NCI-H446 treated with DMSO at 0.1 percent for 48 hours (cell line): ENCODE measurements around the gene MED12.

Experiments used
- DNase-seq: peaks from one replicate; lab custom pipeline; 2025; lab: John Stamatoyannopoulos, UW

The MED12 gene

DNA sequence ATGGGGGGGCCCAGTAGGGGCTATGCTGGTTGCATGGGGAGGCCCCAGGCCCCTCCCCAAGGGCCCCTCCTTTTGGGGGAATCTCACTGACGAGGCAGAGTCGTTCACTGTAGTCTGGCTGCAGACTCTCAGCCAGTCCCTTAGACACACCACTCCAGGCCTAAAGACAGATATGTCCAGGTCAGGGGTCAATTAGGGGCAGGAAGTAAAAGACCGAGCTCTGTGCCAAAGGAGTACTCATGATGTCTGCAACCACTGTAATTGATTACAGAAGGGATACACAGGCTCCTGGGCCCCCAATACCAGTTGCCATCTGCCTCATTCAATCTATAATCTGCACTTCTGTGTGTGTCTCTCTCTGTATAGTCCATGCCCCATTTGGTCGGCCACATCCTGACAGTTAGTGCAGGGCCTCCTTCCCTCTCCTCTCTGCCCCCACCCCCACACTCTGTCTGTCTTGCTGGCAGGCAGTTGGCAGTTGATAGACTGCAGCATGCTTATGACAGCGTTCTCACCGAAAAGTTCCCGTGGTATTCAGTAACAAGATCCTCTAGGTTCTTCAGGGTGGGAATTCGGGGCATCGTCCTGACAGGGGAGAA, 10.5 kb upstream of the MED12 start:
- DNase-seq: no peak

DNA sequence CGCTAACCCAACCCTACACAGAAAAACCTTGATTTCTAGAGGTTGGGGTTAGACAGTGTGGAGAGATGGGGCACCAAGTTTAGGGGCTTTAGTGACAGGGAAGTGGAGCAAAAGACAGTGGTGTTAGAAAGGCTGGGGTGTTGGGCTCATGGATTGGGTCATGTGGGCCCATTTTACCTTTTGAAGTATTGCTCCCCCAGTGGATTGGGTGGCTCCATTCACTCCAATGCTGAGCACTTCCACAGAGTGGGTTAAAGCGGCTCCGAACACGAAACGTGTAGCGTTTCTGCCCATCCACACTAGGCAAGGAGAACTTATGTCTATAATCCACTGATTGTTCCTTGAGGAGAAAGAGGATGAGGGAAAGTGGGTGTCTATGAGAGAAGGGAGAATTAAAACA, 9.3 kb upstream of the MED12 start:
- no peak for DNase-seq

DNA sequence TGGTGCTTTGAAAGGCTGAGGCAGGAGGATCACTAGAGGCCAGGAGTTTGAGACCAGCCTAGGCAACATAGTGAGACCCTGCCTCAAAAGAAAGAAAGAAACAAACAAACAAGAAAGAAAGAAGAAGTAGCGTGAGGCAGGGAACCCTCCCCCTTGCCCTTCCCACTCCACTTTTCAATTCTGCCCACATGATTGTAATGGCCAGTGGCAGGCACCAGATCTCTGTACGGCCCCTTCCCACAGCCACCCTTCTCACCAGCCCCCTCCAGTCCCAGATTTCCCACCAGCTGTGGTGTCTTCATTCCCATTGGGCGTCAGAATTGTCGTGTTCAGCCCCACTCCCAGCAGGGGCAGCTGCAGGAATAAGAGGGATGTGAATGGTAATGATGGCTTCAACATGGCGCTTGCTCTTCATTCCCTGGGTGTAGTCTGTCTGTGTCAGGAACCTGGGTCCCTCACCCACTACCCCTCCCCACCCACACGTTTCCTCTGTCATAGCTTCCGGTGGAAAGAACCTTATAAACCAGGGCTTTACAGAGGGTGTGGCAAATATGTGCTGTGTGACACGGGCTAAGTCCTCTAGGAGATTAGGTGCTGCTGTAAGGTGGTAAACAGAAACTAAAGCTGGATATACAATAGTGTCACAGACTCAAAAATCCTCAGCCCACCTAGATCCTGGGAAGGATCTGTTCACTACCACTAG, 7.1 kb upstream of the MED12 start, which contains the start of gene IL2RG:
Gene IL2RG (minus strand): TSS at position 437 of the 703 bp plus-strand sequence. CDS start 38 bp downstream, at position 399.
- DNase-seq: no peak

DNA sequence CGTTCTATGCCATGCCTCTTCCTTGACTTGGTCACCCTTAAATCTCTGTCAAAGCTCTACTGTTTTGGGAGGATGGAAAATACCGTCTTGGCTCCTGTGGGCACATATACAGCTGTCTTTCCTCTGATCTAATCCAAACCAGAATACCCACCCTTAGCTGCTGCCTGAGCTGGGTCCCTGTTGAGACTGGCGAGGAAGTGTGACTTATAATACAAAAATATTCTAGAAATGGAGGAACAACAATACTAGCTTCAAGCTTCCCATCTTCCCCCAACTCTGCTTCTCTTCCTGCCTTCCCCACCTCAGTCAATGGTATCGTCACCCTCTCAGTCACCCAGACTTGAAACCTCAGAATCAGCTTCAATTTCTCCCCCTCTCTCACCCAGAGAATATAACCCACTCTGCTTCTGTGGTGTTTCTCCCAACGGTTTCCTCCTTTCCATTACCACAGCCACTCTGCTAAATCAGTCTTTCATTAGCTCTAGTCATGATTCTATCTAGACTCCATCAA, 6.4 kb upstream of the MED12 start:
- no peak for DNase-seq

DNA sequence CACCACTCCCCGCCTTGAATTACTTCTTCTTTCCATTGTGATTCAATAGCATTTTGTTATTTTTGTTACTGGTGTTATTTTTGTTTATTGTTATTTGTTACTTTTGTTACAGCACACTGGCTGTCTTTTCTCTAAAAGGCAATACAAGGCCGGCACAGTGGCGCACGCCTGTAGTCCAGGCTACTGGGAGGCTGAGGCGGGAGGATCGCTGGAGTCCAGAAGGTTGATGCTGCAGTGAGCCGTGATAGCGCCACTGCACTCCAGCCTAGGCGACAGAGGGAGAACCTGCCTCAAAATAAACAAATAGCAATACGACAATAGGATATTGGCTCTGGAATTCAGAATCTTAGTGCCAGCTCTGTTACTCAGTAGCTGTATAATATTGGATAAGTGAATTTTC, 1.0 kb upstream of the MED12 start:
- no peak for DNase-seq

DNA sequence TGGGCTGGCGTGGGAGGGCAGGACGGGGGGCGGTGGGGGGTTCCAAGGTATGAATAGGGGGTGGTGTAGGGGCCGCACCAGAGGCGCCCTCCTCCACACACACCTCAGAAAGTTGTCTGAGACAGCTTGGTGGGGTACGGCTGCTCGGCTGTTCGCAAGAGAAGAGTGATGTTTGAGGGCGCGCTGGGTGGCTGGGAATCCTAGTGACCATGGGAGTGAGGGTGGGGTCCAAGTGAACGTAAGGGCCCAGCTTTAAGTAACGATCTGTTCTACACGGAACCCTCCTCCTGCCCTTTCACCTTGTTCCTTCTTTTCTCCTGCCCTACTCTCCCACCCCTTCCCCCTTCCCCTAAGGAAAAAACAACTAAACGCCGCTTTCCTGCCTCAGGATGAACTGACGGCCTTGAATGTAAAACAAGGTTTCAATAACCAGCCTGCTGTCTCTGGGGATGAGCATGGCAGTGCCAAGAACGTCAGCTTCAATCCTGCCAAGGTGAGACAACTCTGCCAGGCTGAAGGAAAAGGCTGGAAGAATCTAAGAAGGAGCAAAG, 664 bp downstream of the MED12 start:
- no peak for DNase-seq

DNA sequence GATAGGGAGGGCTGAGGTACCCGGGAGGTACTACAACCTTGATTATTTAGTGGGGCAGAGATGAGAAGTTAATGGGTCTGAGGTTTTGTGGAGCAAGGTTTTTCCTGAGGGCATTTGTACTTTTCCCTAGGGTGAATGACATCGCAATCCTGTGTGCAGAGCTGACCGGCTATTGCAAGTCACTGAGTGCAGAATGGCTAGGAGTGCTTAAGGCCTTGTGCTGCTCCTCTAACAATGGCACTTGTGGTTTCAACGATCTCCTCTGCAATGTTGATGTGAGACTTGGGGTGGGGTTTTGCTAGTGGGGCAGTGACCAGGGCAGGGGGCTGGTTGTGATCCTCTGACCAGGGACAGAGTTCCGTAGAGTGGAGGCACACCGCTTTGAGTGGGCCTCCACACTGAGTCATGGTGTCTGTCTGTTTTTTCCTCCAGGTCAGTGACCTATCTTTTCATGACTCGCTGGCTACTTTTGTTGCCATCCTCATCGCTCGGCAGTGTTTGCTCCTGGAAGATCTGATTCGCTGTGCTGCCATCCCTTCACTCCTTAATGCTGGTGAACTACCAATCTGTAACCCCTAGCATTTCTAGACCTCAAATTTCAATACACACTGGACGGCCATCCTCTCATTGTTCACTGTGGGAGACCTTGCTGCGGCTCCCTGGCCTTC, 9.9 kb downstream of the MED12 start:
- no peak for DNase-seq

DNA sequence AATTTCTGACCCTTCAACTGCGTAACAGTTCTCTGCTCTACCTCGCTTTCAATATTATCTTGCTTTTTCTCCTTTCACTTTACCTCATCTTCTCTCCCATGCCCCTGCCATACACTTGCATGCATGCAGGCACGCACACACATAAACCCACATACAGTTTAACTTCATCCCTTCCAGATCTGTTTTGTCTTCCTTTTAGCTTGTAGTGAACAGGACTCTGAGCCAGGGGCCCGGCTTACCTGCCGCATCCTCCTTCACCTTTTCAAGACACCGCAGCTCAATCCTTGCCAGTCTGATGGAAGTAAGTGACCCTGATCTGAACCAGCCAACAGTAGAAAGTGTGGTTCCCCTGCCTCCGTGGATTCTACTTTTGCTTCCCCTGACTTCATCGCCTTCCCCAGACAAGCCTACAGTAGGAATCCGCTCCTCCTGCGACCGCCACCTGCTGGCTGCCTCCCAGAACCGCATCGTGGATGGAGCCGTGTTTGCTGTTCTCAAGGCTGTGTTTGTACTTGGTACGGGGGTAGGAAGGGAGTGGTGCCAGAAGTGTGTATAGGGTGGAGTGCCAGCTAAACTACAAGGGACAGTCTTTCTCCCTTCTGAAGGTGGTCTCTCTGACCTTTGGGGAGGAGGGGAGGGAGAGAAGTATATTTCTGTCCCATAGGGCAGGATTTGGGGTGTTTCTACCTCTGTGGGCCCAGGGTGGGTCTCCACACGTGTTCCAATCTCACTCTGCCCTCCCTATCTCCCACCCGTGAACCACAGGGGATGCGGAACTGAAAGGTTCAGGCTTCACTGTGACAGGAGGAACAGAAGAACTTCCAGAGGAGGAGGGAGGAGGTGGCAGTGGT, 10.7 kb downstream of the MED12 start:
- DNase-seq: no peak

DNA sequence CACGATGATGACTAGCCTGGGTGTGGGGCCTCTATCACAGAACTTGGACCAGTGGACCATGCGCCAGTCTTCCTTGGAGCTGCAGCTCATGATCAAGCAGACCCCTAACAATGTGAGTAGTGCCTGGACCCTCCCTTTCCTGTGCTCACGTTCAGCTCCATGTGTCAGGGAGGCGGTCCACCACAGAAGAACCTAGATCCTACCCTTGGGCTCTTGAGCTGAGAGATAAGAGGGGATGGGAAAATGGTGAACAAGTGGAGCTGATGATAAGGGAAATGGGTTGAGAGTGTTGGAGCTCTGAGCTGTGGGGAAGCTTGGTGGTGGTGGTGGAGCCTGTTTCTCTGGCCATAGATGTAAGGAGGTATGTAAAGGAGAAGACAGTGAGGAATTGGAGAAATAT, 13.1 kb downstream of the MED12 start:
- DNase-seq: no peak

DNA sequence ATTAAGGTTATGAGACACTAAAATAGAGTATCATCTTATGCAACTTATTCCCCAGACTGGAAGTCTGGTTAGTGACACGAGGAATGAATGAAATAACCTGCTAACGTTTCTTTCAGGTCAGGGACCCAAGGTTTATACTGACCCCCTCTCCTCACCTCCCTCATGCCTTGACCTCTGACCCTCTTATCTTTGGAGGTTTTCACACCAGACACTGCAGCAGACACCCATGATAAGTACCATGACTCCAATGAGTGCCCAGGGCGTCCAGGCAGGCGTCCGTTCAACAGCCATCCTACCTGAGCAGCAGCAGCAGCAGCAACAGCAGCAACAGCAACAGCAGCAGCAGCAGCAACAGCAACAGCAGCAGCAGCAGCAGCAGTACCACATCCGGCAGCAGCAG, 22.0 kb downstream of the MED12 start:
- no peak for DNase-seq

DNA sequence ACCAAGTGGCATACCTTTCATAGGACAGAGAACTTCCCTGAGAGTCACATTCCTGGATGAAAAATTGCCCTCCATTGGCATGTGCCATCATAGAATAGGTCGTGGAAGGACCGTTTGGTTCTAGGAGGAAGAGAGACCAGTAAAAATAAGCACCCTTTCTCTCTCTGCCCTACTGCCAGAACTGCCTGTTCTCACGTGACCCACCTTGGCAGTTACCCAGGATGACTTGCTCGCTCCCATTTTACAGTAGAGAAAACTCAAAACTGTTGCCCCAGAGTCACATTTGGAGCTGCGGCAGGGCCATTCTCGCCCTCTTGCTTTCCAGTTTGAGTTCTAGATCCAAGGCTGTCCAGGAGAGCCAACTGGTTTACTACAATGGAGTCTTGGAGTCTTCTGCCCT, 25.1 kb downstream of the MED12 start:
- no peak for DNase-seq

DNA sequence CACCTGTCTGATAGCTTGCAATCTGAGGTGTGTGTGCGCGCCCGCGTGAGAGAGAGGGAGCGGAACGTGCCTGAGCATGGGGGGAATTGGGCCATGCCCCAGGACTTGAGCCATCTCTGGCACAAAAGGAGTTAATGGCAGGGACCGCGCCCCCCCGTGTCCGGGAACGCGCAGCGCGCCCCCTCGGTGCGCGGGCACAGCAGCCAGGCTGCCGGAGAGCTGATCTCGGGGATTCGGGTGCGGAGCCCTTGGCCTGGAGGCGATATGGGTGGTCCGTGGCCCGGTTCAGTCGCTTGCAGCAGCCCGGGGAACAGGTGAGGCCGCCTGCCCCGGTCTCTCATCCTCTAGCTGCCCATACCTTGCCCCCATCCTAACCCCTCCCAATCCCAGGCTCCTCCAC, 26.3 kb downstream of the MED12 start, which contains the start of gene NLGN3:
Gene NLGN3 (plus strand): TSS at position 191 of the 400 bp plus-strand sequence. CDS start 2,909 bp downstream, outside the sequence.
- DNase-seq: no peak

DNA sequence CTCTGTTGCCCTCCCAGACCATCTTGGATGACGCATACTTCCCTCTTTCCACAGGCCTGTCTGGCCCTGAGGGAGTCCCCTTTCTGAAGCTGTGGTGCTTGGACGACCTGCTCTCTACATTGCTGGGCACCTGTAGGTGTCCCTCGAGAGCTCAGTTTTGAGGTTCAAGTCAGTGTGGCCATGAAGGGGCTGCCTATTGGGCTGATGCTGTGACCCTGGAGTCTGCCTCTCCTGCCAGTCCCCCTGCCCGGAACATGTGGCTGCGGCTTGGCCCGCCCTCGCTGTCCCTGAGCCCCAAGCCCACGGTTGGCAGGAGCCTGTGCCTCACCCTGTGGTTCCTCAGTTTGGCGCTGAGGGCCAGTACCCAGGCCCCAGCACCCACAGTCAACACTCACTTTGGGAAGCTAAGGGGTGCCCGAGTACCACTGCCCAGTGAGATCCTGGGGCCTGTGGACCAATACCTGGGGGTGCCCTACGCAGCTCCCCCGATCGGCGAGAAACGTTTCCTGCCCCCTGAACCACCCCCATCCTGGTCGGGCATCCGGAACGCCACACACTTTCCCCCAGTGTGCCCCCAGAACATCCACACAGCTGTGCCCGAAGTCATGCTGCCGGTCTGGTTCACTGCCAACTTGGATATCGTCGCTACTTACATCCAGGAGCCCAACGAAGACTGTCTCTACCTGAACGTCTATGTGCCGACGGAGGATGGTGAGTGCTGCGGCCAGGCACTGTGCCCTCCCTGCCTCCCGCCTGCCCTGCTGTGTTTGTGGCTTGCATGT, 29.3 kb downstream of the MED12 start:
- DNase-seq: no peak

DNA sequence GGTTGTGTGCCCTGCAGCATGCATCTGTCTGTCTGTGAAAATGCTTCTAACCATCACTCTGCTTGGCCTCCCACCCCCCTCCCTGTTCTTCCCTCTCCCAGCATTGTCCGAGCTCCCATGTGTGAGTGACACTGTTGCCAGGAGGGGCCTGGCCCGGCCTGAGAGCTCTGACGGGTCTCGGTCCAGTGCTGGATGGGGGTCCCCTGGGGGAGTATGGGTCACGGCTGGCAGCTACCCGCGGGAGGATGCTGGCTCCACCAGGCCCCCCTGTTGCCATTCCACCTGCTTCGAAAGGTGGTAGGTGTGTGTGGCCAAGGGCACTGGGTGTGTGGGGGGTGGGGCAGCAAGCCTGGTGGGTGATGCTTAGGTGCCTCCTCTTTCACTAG, 29.9 kb downstream of the MED12 start:
- no peak for DNase-seq

DNA sequence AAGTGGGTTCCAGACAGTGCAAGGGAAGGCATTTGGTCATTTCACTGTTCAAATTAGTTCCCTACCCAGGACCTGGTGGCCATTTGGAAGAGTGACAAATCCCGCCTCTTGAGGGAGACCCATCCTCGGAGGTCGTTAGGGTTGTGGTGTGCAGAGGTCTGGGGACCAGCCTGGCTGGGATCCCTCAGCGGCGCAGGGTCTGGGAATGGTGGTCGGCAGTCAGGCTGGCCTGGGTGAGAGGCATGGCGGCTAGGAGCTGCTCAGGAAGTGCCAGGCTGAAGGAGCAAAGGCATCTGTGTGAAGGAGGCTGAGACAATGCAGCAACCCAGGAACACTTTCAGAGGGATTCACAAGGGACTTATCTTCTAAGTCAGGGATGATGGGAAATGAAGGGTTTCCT, 33.0 kb downstream of the MED12 start:
- no peak for DNase-seq

DNA sequence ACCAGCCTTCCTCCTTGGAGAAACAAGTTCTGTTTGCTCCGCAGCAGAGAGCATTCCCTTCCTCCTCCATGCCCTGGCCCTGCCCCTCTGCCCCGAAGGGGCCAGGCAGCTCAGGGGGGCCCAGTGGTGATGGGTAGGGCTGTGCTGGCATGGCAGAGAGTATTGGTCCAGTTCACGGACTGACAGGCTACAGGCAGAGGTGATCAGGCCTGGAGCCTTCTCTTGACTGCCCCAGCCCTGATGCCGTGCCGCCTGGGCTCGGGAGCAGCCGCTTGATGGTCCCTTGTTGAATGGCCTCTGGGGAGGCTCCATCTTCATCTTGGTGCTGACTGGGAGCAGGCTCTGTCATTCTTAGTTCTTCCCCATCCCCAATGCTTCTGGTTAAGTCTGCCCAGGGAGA, 35.8 kb downstream of the MED12 start:
- no peak for DNase-seq

DNA sequence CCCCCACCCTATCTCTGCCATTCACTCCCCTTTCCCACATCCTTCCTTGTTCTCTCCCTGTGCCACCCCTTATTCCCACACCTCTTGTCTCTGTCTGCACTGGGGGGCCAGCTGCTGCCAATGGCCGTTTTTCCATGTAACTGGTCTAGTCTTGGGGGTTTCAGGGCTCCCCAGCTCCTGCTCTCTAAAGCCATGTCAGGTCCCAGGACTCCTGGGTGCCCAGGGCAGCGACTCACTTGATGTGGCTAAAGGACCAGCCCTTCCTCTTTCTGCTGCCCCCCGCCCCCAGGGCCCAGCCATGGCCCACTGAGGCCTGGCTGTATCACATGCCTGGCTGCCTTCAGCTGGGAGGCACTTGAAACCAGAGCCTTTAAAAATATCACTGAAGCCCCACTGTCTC, 36.2 kb downstream of the MED12 start:
- no peak for DNase-seq

DNA sequence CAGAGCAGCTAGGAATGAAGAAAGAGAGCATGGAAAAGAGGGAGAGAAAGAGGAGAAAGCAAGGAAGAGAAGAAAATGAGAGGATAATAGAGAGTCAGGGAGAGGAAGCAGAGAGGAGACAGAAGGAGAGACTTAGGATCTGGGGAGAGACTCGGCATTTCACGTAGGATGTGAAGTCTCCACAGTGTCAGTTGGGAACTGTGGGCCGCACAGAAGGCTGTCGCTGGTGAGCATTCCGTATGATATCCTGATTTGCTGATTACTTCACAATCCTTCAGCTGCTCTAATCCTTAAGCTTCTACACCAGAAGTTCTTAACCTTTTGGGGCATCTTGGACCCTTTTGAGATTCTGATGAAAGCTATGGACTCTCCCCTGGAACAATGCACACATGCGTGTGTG, 40.2 kb downstream of the MED12 start:
- DNase-seq: no peak

DNA sequence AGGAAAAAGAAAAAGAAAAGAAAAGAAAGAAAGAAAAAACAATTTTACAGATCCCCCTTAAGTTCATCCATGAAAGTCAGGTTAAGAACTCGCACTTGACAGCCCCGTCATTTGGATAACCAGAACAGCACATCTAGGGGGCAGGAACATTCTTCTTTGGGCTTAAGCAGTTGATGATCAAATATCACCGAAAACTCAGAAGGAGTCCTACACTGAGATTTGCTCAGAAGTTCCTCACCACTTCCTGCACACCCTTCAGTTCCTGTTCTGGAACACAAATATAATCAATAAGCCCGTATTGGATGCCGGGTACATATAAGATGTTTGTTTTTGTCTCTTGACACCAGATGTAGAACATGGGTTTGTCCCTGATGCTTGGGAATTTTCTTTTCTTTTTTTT, 40.9 kb downstream of the MED12 start:
- DNase-seq: no peak

DNA sequence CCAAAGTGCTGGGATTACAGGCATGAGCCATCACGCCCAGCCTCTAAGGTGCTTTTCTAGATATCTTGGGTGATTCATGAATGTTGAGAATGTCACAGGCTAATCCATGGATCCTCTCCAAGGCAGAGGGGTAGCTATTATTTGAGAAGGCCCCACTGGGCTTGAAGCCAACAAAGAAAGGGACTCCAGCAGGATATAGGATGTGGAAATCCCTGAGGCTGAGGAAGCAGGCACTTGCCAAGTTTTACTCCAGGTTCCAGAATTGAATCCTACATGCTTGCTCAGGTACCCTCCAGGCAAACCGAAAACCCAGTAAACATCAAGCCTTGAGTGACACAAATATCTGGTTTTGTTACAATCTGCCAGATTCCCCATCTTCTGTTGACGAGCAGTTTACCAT, 42.1 kb downstream of the MED12 start:
- no peak for DNase-seq

DNA sequence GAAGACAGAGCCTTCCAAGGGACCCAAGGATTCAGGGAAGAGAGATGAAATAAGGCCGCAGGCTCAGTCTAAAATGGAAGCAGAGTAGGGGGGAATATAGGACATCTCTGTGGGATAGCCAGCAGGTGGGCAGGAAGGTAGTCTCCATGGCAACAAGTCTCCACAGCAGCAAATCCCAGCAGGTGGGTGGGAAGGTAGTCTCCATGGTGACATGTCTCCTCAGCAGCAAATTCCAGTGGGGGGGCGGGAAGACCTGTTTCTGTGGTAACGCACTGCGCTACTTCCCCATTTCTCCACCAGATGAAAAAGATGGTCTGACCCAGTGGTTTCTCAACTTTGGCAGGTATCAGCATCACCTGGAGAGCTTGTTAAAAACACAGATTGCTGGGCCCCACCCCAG, 44.6 kb downstream of the MED12 start:
- DNase-seq: no peak
